HG02973 (cell line): Measurements from ENCODE around the gene GPC6.
"Not testable (repeated sequence)": the region's sequence is repeated elsewhere in the genome, so short reads cannot be mapped to it uniquely, and the experiment has no call there.

Experiments
- ATAC-seq: cut with Tn5 transposase; IDR thresholded peaks from one replicate; pipeline ENCODE4 v1.9.1; 2021; ENCODE audit warnings: moderate library complexity; ENCODE audit not compliant: unreplicated experiment

Gene GPC6

GRCh38 chr13:94331281-94331680 is 1104.7 kb downstream of the GPC6 start:
- ATAC-seq: no peak

- ATAC-seq: no peak
Observed at GRCh38 chr13:94332359-94333096, 1105.9 kb downstream of the GPC6 start.

- ATAC-seq: no peak
Observed at GRCh38 chr13:94333131-94333820, 1106.7 kb downstream of the GPC6 start.

- no peak for ATAC-seq
Observed at GRCh38 chr13:94335761-94336526, 1109.3 kb downstream of the GPC6 start.

- ATAC-seq: no peak
Observed at GRCh38 chr13:94339116-94339687, 1112.6 kb downstream of the GPC6 start.

GRCh38 chr13:94342436-94343242 is 1116.0 kb downstream of the GPC6 start:
- ATAC-seq: no peak

GRCh38 chr13:94343243-94343585 is 1116.6 kb downstream of the GPC6 start:
- ATAC-seq: no peak

GRCh38 chr13:94343687-94344086 is 1117.1 kb downstream of the GPC6 start:
- ATAC-seq: not testable (repeated sequence)

- ATAC-seq: no peak
Observed at GRCh38 chr13:94344126-94344818, 1117.7 kb downstream of the GPC6 start.

- ATAC-seq: no peak
Observed at GRCh38 chr13:94345374-94346195, 1119.0 kb downstream of the GPC6 start.

GRCh38 chr13:94346261-94347019 is 1119.8 kb downstream of the GPC6 start:
- no peak for ATAC-seq

- ATAC-seq: no peak
Observed at GRCh38 chr13:94351292-94351990, 1124.8 kb downstream of the GPC6 start.

GRCh38 chr13:94352057-94352456 is 1125.5 kb downstream of the GPC6 start:
- ATAC-seq: no peak

GRCh38 chr13:94353167-94353710 is 1126.6 kb downstream of the GPC6 start:
- ATAC-seq: no peak

GRCh38 chr13:94359875-94360274 is 1133.3 kb downstream of the GPC6 start:
- ATAC-seq: no peak

GRCh38 chr13:94362411-94362909 is 1135.9 kb downstream of the GPC6 start:
- peak; percentile 99 for ATAC-seq

- no peak for ATAC-seq
Observed at GRCh38 chr13:94366677-94367076, 1140.1 kb downstream of the GPC6 start.
